Stimulated activated CD8-positive, alpha-beta memory T cell treated with anti-CD3 and anti-CD28 coated beads, Interleukin-7, amount 100 ng/mL, for 4 hours (primary cell): Measurements from ENCODE around the gene MYH11.
"Not testable (repeated sequence)": the region's sequence is repeated elsewhere in the genome, so short reads cannot be mapped to it uniquely, and the experiment has no call there.

Experiments used
- DNase-seq, 2 donors: peaks; one replicate each; pipeline ENCODE4 v3.0.0-alpha.2; 2020; ENCODE audit warnings: low read depth in 2 of 2

MYH11 gene

DNA sequence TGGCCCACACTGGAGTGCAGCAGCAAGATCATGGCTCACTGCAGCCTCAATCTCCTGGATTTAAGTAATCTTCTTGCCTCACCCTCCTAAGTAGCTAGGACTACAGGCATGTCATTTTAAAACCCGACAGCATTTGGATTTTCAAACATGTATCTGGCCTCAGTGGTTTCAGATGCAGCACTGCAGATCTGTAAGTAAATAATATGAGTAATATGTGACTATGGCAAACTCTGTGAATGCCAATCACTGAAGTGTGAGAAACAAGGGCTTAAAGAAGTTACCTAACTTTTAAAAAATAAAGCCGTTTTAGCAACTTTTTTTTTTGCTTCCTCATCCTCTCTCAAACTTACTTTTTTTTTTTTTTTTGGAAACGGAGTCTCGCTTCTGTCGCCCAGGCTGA is 19.7 kb upstream of the MYH11 start:
- DNase-seq, result no peak

- no peak for DNase-seq
Observed at GRCh38 chr16:15874745-15875314, 18.0 kb upstream of the MYH11 start.

DNA sequence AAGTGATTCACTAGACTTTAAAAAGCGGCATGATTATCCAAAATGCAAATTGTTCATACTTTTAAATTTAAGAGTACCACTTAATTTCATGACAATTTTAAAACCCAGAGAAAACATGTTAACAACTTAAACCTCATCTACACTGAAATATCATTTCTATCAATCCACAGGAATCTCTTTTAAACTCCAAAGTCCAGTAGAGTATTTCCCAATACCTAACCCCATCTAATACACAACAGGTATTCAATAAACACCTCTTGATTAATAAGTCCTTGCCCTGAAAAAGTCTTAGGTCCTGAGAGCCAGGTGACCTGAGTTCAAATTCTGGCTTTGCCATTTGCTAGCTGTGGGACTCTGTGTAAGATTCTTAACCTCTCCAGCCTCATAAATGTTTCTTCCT is 16.9 kb upstream of the MYH11 start:
- no peak for DNase-seq

DNA sequence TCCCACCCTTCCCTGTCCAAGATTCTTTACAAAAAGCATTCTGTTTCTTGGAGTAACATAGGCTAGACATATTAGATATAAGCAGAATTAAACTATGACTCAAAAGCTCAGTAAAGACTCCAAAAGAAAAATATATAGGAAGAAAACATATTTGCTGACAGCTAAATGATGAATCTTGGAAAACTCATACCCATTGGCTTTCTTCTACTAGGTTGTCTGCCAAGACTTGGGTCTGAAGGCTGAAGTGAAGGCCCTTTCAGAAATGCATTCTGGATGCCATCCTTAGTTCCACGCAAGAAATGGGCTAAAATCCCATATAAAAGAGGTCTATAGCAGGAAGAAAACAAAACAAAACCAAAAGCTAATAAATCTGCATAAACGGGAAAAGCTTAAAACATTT is 16.5 kb upstream of the MYH11 start:
- DNase-seq, result no peak

DNA sequence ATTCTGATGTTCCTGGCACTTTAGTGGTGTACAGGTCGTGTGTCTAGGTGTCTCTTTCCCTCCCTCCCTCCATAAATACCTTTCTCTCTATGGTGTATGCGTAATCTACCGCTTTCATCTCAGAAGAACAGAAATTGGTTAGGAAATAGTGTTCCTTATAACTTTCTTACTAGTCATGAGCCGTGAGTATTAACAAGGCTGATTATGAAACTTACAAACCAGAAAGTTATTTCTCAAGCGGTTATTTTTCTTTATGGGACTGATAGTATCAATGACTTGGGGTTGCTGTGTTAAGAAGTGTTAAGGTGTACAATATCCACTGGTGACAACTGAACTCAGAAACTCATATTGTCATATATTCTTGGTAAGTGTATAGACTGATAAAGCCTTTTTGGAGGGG is 13.2 kb upstream of the MYH11 start:
- no peak for DNase-seq

GRCh38 chr16:15866451-15866850 is 9.6 kb upstream of the MYH11 start:
- DNase-seq, result no peak

- DNase-seq, result no peak
Observed at GRCh38 chr16:15865742-15866141, 8.9 kb upstream of the MYH11 start.

DNA sequence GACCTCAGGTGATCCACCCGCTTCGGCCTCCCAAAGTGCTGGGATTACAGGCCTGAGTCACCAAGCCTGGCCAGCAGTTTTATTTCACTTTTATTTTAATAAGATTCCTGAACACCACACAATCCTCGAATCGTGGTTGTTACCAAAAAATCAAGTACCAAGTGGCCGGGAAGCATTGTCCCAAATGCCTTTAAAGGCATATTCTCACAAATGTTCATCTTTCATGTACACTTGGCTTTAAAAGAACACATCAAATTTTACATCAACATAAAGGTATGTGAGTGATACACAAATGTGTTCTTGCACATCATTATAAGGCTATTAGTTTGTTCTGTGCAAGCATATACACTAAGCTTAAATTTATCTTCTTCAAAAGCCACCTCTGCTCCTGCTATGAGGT is 8.1 kb upstream of the MYH11 start:
- DNase-seq, result no peak

DNA sequence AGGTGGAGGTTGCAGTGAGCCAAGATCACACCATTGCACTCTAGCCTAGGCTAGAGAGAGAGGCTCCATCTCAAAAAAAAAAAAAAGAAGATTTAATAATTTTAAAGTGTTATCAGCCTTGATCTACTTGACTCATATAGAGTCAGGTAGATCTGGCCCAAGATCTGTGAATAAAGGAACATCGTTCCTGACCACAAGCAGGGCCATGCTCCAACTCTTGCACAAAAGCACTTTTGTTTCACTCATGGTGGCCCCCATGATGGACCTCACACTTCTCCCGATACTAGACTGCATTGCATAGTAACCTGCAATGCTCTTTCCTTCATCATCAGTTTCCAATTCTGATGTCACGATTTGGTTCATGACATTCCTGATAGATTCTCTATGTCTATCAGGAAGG is 5.2 kb upstream of the MYH11 start:
- no peak for DNase-seq

- DNase-seq, result no peak
Observed at GRCh38 chr16:15858921-15859668, 2.3 kb upstream of the MYH11 start.

DNA sequence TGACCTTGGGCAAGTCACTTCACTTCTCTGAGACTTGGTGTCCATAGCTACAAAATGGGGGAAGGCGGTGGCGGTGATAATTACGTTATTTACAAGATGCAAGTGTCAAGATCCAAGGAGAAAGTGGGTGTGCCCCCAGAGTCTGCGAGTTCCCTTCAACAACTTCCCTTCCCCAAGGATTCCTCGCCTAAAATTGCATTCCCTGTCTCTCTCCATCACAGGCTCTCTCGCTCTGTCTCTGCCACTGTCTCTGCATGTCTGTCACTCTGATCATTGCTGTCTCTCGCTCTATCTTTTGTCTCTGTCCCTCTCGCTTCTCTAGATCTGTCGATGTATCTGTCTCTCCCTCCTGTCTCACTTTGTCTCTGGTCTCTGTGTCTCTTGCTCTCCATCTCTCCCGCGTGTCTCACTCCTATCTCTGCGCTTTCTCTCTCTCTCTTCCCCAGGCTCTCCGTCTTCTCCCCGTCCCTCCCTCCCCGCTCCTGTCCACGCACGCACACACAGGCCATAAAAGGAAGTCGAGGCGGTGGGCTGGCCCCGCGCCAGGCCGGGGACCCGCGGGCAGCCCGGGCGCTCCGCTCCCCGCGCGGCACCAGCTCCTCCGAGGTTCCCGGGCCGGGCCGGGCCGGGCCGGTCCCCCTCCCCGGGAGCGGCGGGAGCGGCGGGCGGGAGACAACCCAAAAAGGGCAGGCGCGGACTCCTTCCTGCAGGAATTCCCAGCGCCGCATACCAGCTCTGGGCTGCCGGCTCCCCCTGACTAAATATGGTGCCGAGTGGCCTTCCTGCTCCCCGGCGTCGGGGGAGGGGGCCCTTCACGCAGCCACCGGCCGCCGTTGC is 1.1 kb upstream of the MYH11 start:
- DNase-seq, result no peak

DNA sequence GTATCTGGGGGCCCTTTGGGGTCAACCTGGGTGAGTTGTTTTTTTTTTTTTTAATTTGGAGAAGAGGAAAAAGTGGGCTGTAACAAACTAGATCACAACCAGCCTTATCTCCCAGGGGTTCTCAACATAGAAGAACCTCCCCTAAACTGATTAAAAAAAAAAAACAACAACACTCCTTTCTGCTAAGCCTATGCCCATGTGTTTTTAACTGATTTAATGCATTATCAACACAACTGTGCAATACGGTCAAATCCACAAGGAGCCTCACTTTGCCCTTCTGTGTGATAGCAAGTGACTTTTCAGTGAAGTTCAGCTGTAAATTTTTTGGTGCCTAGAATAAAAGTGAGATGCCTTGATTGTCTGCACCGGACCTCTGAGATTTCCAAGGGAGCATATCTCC is 646 bp downstream of the MYH11 start:
- DNase-seq, result no peak

- DNase-seq, result no peak
Observed at GRCh38 chr16:15855704-15856003, 1.2 kb downstream of the MYH11 start.

DNA sequence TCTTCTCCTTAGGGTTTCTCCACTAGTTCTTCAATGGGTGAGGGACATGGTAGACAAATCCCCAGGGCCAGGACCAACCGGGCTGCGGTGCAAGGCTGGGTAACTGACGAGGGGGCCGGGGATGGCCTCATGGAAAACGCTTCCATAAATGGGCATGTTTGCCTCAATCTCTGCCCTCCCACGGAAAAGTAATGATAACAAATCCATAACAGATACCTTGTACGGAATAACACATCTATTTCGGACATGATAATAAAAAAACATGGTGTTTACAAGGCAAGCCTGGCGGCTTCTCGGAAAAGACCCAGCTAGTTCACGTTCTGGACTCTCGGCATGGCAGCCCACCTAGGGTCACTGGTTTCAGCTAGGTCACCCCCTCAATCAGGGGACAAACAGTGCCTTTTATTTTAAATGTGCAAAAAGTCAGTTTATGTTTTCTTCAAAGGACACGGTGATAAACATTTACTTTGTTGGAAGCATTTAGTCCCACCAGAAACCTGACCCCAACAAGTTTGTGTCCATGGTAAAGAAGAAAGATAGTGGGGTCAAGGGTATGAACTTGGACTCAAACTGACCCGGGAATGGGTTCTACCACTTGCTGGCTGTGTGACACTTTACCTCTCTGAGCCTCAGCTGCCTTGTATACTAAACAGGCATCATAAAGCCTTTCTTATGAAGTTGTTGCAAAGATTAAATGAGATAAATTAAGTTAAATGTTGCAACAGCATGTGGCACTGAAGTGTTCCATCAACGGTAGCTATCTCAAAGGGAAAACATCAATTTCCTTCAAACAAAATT is 1.7 kb downstream of the MYH11 start:
- no peak for DNase-seq

DNA sequence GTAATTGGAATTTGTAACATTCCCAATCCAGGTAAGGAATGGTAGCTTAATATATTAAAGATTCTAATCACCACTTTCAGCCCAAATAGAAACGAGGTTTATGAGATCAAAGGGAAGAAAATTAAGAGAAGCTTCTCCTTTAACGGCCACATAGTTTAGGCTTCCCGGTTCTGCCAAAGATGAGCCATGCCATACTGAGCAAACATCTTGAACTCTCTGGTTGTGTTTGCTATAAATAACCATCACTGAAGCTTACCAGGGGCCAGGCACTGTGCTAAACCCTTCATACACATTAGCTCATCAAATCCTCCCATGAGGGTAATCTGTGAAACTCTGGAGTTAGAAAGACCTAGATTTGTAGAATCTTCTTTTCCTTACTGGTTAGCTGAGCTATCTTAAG is 2.8 kb downstream of the MYH11 start:
- DNase-seq, result no peak

DNA sequence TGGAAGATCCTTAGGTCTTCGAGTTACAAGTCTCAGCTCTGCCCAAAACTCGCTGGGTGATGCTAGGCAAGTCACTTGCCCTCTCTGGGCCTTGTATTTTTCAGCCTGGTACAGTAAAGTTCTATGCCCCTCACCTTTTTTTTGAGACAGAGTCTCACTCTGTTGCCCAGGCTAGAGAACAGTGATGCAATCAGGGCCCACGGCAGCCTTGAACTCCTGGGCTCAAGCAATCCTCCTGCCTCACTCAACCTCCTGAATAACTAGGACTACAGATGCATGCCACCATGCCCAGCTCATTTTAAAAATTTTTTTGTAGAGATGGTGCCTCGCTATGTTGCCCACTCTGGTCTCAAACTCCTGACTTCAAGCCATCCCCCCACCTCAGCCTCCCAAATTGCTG is 3.8 kb downstream of the MYH11 start:
- no peak for DNase-seq

- DNase-seq, result not testable (repeated sequence)
Observed at GRCh38 chr16:15850555-15850954, 6.3 kb downstream of the MYH11 start.

- no peak for DNase-seq
Observed at GRCh38 chr16:15849209-15849981, 7.4 kb downstream of the MYH11 start.

GRCh38 chr16:15847611-15848175 is 9.1 kb downstream of the MYH11 start:
- no peak for DNase-seq

GRCh38 chr16:15846510-15846909 is 10.3 kb downstream of the MYH11 start:
- no peak for DNase-seq

- DNase-seq, result no peak
Observed at GRCh38 chr16:15843635-15844279, 13.1 kb downstream of the MYH11 start.
